ENCODE results near the gene DIDO1.
A peak's percentile ranks its signal among the peaks of the same experiment; 100 is the strongest.

The DIDO1 gene

GRCh38 chr20:62846166-62846890, 80.0 kb downstream of the DIDO1 start:
- no peak for DNase-seq

- no peak for DNase-seq
Observed at GRCh38 chr20:62845416-62846160, 80.7 kb downstream of the DIDO1 start.

GRCh38 chr20:62844182-62844581, 82.1 kb downstream of the DIDO1 start:
- DNase-seq, result no peak

GRCh38 chr20:62843656-62844055, 82.6 kb downstream of the DIDO1 start:
- DNase-seq, result no peak

GRCh38 chr20:62841705-62842212, 84.5 kb downstream of the DIDO1 start:
- no peak for DNase-seq

GRCh38 chr20:62840244-62841197, 85.8 kb downstream of the DIDO1 start:
- no peak for DNase-seq

GRCh38 chr20:62839816-62840215, 86.5 kb downstream of the DIDO1 start:
- no peak for DNase-seq

- no peak for DNase-seq
Observed at GRCh38 chr20:62839261-62839660, 87.0 kb downstream of the DIDO1 start.

- DNase-seq, result no peak
Observed at GRCh38 chr20:62838128-62838891, 88.0 kb downstream of the DIDO1 start.

GRCh38 chr20:62837790-62838127, 88.5 kb downstream of the DIDO1 start:
- no peak for DNase-seq

GRCh38 chr20:62836967-62837490, 89.3 kb downstream of the DIDO1 start:
- DNase-seq, result no peak

- DNase-seq, result no peak
Observed at GRCh38 chr20:62835931-62836861, 90.1 kb downstream of the DIDO1 start.

GRCh38 chr20:62834967-62835730, 91.2 kb downstream of the DIDO1 start:
- no peak for DNase-seq

- no peak for DNase-seq
Observed at GRCh38 chr20:62832951-62833391, 93.3 kb downstream of the DIDO1 start.

GRCh38 chr20:62832212-62832922, 93.9 kb downstream of the DIDO1 start:
- DNase-seq, result peak; percentile 55

- DNase-seq, result no peak
Observed at GRCh38 chr20:62831854-62832211, 94.5 kb downstream of the DIDO1 start.

GRCh38 chr20:62831361-62831788, 94.9 kb downstream of the DIDO1 start:
- no peak for DNase-seq

- no peak for DNase-seq
Observed at GRCh38 chr20:62830821-62831220, 95.5 kb downstream of the DIDO1 start.

- DNase-seq, result no peak
Observed at GRCh38 chr20:62830251-62830650, 96.1 kb downstream of the DIDO1 start.

Data from stimulated activated CD8-positive, alpha-beta memory T cell treated with anti-CD3 and anti-CD28 coated beads, Interleukin-4, amount 100 ng/mL, for 48 hours (primary cell).